Measurements from ENCODE around the gene AMD1.

The AMD1 gene

GRCh38 chr6:110878751-110879522 lies 4.4 kb downstream of the AMD1 start:
- TF ChIP-seq ZNF274 (IDR thresholded peaks at IDR 0.05; ENCODE audit: low read depth, low read length) (no peak), SUZ12 (IDR thresholded peaks at IDR 0.05; ENCODE audit: extremely low read depth, insufficient read depth, insufficient read length) (no peak), YY1 (IDR thresholded peaks at IDR 0.05; ENCODE audit: insufficient read depth, insufficient read length) (no peak)
- DNase-seq (ENCODE audit: low read depth, low spot score) = no peak
- peaks cover 7% of the 10 kb centered on the region for H3K36me3 ChIP-seq (ENCODE audit: insufficient read depth, insufficient read length, low read length)
- peak overlapping the region; percentile 21 for H3K9ac ChIP-seq (ENCODE audit: insufficient read length, low read depth)
- peak overlapping the region; percentile 15 for H3K4me3 ChIP-seq (ENCODE audit: insufficient read length, low read depth)
- H3K4me1 ChIP-seq (ENCODE audit: insufficient read depth, insufficient read length) = no peaks in the 10 kb centered on the region
- no peaks in the 10 kb centered on the region for H3K9me3 ChIP-seq (ENCODE audit: insufficient read depth, low read length)
- no peaks in the 10 kb centered on the region for H3K27me3 ChIP-seq (ENCODE audit: insufficient read depth, insufficient read length)

DNA sequence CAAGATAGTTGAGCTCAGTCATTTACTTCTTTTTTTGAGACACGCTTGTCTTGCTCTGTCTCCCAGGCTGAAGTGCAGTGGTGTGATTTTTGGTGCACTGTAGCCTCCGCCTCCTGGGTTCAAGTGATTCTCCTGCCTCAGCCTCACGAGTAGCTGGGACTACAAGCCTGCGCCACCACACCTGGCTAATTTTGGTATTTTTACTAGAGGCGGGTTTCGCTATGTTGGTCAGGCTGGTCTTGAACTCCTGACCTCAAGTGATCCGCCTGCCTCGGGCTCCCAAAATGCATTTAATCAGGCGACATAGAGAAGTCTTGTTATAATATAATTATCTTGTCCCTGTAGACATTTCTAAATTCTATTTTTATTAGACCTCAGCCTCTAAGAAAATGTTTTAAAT lies 6.1 kb downstream of the AMD1 start:
- Histone ChIP-seq H3K27me3 (ENCODE audit: insufficient read depth, insufficient read length) (no peaks in the 10 kb centered on the region), H3K4me3 (ENCODE audit: insufficient read length, low read depth) (no peak overlapping the region), H3K36me3 (ENCODE audit: insufficient read depth, insufficient read length, low read length) (peaks cover 7% of the 10 kb centered on the region), H3K9me3 (ENCODE audit: insufficient read depth, low read length) (no peaks in the 10 kb centered on the region), H3K9ac (ENCODE audit: insufficient read length, low read depth) (no peak overlapping the region), H3K4me1 (ENCODE audit: insufficient read depth, insufficient read length) (no peaks in the 10 kb centered on the region)
- TF ChIP-seq YY1 (IDR thresholded peaks at IDR 0.05; ENCODE audit: insufficient read depth, insufficient read length) (no peak), SUZ12 (IDR thresholded peaks at IDR 0.05; ENCODE audit: extremely low read depth, insufficient read depth, insufficient read length) (no peak), ZNF274 (IDR thresholded peaks at IDR 0.05; ENCODE audit: low read depth, low read length) (no peak)
- DNase-seq (ENCODE audit: low read depth, low spot score) = no peak

GRCh38 chr6:110881546-110882273 lies 7.1 kb downstream of the AMD1 start:
- Histone ChIP-seq H3K9ac (ENCODE audit: insufficient read length, low read depth) (no peak overlapping the region), H3K4me3 (ENCODE audit: insufficient read length, low read depth) (no peak overlapping the region), H3K27me3 (ENCODE audit: insufficient read depth, insufficient read length) (no peaks in the 10 kb centered on the region), H3K9me3 (ENCODE audit: insufficient read depth, low read length) (no peaks in the 10 kb centered on the region), H3K4me1 (ENCODE audit: insufficient read depth, insufficient read length) (no peaks in the 10 kb centered on the region), H3K36me3 (ENCODE audit: insufficient read depth, insufficient read length, low read length) (peaks cover 7% of the 10 kb centered on the region)
- no peak for DNase-seq (ENCODE audit: low read depth, low spot score)
- no peak for TF ChIP-seq SUZ12 (IDR thresholded peaks at IDR 0.05; ENCODE audit: extremely low read depth, insufficient read depth, insufficient read length)
- TF ChIP-seq ZNF274 (IDR thresholded peaks at IDR 0.05; ENCODE audit: low read depth, low read length) = no peak
- no peak for TF ChIP-seq YY1 (IDR thresholded peaks at IDR 0.05; ENCODE audit: insufficient read depth, insufficient read length)

- no peaks in the 10 kb centered on the region for H3K9me3 ChIP-seq (ENCODE audit: insufficient read depth, low read length)
- H3K36me3 ChIP-seq (ENCODE audit: insufficient read depth, insufficient read length, low read length) = peaks cover 8% of the 10 kb centered on the region
- H3K9ac ChIP-seq (ENCODE audit: insufficient read length, low read depth) = no peak overlapping the region
- H3K27me3 ChIP-seq (ENCODE audit: insufficient read depth, insufficient read length) = no peaks in the 10 kb centered on the region
- no peak for DNase-seq (ENCODE audit: low read depth, low spot score)
- TF ChIP-seq ZNF274 (IDR thresholded peaks at IDR 0.05; ENCODE audit: low read depth, low read length) = no peak
- no peak for TF ChIP-seq SUZ12 (IDR thresholded peaks at IDR 0.05; ENCODE audit: extremely low read depth, insufficient read depth, insufficient read length)
- TF ChIP-seq YY1 (IDR thresholded peaks at IDR 0.05; ENCODE audit: insufficient read depth, insufficient read length) = no peak
- H3K4me1 ChIP-seq (ENCODE audit: insufficient read depth, insufficient read length) = no peaks in the 10 kb centered on the region
- H3K4me3 ChIP-seq (ENCODE audit: insufficient read length, low read depth) = no peak overlapping the region
Measured at GRCh38 chr6:110882274-110882619, 7.7 kb downstream of the AMD1 start.

- Histone ChIP-seq H3K9ac (ENCODE audit: insufficient read length, low read depth) (no peak overlapping the region), H3K4me3 (ENCODE audit: insufficient read length, low read depth) (no peak overlapping the region), H3K36me3 (ENCODE audit: insufficient read depth, insufficient read length, low read length) (peaks cover 8% of the 10 kb centered on the region), H3K4me1 (ENCODE audit: insufficient read depth, insufficient read length) (no peaks in the 10 kb centered on the region), H3K9me3 (ENCODE audit: insufficient read depth, low read length) (no peaks in the 10 kb centered on the region), H3K27me3 (ENCODE audit: insufficient read depth, insufficient read length) (no peaks in the 10 kb centered on the region)
- DNase-seq (ENCODE audit: low read depth, low spot score) = no peak
- TF ChIP-seq ZNF274 (IDR thresholded peaks at IDR 0.05; ENCODE audit: low read depth, low read length) = no peak
- no peak for TF ChIP-seq YY1 (IDR thresholded peaks at IDR 0.05; ENCODE audit: insufficient read depth, insufficient read length)
- TF ChIP-seq SUZ12 (IDR thresholded peaks at IDR 0.05; ENCODE audit: extremely low read depth, insufficient read depth, insufficient read length) = no peak
Measured at GRCh38 chr6:110882824-110883554, 8.4 kb downstream of the AMD1 start.

- H3K9ac ChIP-seq (ENCODE audit: insufficient read length, low read depth) = no peak overlapping the region
- no peaks in the 10 kb centered on the region for H3K27me3 ChIP-seq (ENCODE audit: insufficient read depth, insufficient read length)
- no peaks in the 10 kb centered on the region for H3K4me1 ChIP-seq (ENCODE audit: insufficient read depth, insufficient read length)
- no peak overlapping the region for H3K4me3 ChIP-seq (ENCODE audit: insufficient read length, low read depth)
- TF ChIP-seq SUZ12 (IDR thresholded peaks at IDR 0.05; ENCODE audit: extremely low read depth, insufficient read depth, insufficient read length) (no peak), ZNF274 (IDR thresholded peaks at IDR 0.05; ENCODE audit: low read depth, low read length) (no peak), YY1 (IDR thresholded peaks at IDR 0.05; ENCODE audit: insufficient read depth, insufficient read length) (no peak)
- peaks cover 13% of the 10 kb centered on the region for H3K36me3 ChIP-seq (ENCODE audit: insufficient read depth, insufficient read length, low read length)
- no peaks in the 10 kb centered on the region for H3K9me3 ChIP-seq (ENCODE audit: insufficient read depth, low read length)
- DNase-seq (ENCODE audit: low read depth, low spot score) = no peak
Measured at GRCh38 chr6:110884321-110884720, 9.7 kb downstream of the AMD1 start.

GRCh38 chr6:110885526-110885925 lies 10.9 kb downstream of the AMD1 start:
- no peak for DNase-seq (ENCODE audit: low read depth, low spot score)
- TF ChIP-seq ZNF274 (IDR thresholded peaks at IDR 0.05; ENCODE audit: low read depth, low read length) (no peak), SUZ12 (IDR thresholded peaks at IDR 0.05; ENCODE audit: extremely low read depth, insufficient read depth, insufficient read length) (no peak), YY1 (IDR thresholded peaks at IDR 0.05; ENCODE audit: insufficient read depth, insufficient read length) (no peak)
- Histone ChIP-seq H3K9ac (ENCODE audit: insufficient read length, low read depth) (no peak overlapping the region), H3K27me3 (ENCODE audit: insufficient read depth, insufficient read length) (no peaks in the 10 kb centered on the region), H3K9me3 (ENCODE audit: insufficient read depth, low read length) (no peaks in the 10 kb centered on the region), H3K4me3 (ENCODE audit: insufficient read length, low read depth) (no peak overlapping the region), H3K36me3 (ENCODE audit: insufficient read depth, insufficient read length, low read length) (peaks cover 21% of the 10 kb centered on the region), H3K4me1 (ENCODE audit: insufficient read depth, insufficient read length) (no peaks in the 10 kb centered on the region)
